ENCODE measurements around the gene NMU.

DNA sequence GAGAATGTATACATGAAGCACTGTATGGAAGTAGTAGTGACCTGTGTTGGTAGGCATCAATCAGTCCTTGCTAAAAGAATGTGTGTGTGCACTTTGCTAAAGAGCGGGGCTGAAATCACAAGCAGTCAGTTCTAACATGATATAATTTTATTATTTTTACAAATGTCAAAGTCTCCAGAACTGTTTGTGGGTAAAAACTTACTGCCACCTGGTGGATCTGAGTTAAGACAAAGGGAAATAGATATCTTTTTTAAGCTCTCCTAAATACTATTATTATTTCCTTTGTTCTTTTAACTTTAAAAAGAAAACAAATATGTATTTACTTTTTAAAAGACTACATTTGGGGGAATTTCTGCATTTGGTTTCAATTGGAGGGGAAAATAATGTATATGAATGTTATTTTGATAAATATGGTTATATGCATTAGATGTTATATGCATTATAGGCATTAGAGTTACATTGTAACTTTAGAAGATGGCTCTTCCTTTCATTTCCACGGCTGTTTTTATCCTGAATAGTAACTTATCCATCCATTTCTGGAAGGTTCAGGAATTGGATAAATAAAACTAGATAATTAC is 81.6 kb downstream of the NMU start:
- TF ChIP-seq, protein P1, sequence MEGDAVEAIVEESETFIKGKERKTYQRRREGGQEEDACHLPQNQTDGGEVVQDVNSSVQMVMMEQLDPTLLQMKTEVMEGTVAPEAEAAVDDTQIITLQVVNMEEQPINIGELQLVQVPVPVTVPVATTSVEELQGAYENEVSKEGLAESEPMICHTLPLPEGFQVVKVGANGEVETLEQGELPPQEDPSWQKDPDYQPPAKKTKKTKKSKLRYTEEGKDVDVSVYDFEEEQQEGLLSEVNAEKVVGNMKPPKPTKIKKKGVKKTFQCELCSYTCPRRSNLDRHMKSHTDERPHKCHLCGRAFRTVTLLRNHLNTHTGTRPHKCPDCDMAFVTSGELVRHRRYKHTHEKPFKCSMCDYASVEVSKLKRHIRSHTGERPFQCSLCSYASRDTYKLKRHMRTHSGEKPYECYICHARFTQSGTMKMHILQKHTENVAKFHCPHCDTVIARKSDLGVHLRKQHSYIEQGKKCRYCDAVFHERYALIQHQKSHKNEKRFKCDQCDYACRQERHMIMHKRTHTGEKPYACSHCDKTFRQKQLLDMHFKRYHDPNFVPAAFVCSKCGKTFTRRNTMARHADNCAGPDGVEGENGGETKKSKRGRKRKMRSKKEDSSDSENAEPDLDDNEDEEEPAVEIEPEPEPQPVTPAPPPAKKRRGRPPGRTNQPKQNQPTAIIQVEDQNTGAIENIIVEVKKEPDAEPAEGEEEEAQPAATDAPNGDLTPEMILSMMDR (conservative IDR thresholded peaks at IDR 0.05), result peak; percentile 49
- TF ChIP-seq ZFX (IDR thresholded peaks at IDR 0.05), result no peak

Measured in C4-2B (cell line).